ENCODE measurements around the gene SLC9A8. TPM values are rescaled to one million over a fixed set of nuclear protein-coding genes. Genes with fewer than 3 reads are reported as not detected.

SLC9A8 gene
- total RNA-seq, 1 experiment from 2014 or later, result 7.5 TPM

GRCh38 chr20:49935746-49936152 lies 123.1 kb downstream of the SLC9A8 start:
- no peaks in the 10 kb centered on the region for H3K9me3 Mint-ChIP-seq

More at GRCh38 chr20:49935746-49936152, 123.1 kb downstream of the SLC9A8 start:
- Histone ChIP-seq H3K79me1 (ENCODE audit: insufficient read depth, low read depth, low read length, poor library complexity, severe bottlenecking) (no peaks in the 10 kb centered on the region), H4K20me1 (ENCODE audit: control insufficient read depth, insufficient read depth, insufficient read length) (no peaks in the 10 kb centered on the region), H3K79me2 (ENCODE audit: insufficient read depth, low read length) (peaks cover 30% of the 10 kb centered on the region), H2BK12ac (ENCODE audit: insufficient read length, low read depth, low read length) (no peak overlapping the region), H2AFZ (ENCODE audit: low read length) (no peak overlapping the region), H3K23ac (ENCODE audit: insufficient read length, low read depth, low read length) (no peak overlapping the region), H3K23me2 (ENCODE audit: insufficient read length, low read depth, low read length, poor library complexity, severe bottlenecking) (peaks cover 13% of the 10 kb centered on the region), H3K27ac (ENCODE audit: insufficient read length, low read depth, low read length) (no peak overlapping the region), H2AK5ac (ENCODE audit: insufficient read length, low read length) (no peak overlapping the region), H4K8ac (replicated peaks; ENCODE audit: insufficient read length, low read depth, low read length) (no peak overlapping the region), H3K9ac (ENCODE audit: extremely low read depth, insufficient read length, low read length) (no peak overlapping the region), H3K4ac (ENCODE audit: low read depth, low read length) (no peak overlapping the region), H3T11ph (ENCODE audit: low read length) (no peak overlapping the region), H2BK15ac (ENCODE audit: low read depth, low read length) (no peak overlapping the region), H3K4me1 (ENCODE audit: insufficient read depth, low read length) (peaks cover 4% of the 10 kb centered on the region; the same call in 1 of the 2 replicates), H4K5ac (ENCODE audit: insufficient read length, low read depth, low read length) (no peak overlapping the region), H3K56ac (ENCODE audit: insufficient read length, low read depth, low read length) (no peak overlapping the region), H3K14ac (ENCODE audit: insufficient read depth, low read length) (no peak overlapping the region), H2BK120ac (ENCODE audit: low read depth, low read length, poor library complexity, severe bottlenecking) (peak overlapping the region; percentile 38), H4K91ac (ENCODE audit: insufficient read length, low read depth, low read length) (no peak overlapping the region), H3K9me3 (ENCODE audit: control insufficient read depth, low read depth, low read length) (no peaks in the 10 kb centered on the region), H3K27me3 (ENCODE audit: insufficient read depth, low read length) (no peaks in the 10 kb centered on the region), H3K4me2 (ENCODE audit: insufficient read depth, insufficient read length, low read length) (no peak overlapping the region), H3K18ac (ENCODE audit: insufficient read length, low read depth, low read length) (no peak overlapping the region), H2BK20ac (ENCODE audit: low read depth, low read length, poor library complexity, severe bottlenecking) (no peak overlapping the region), H2BK5ac (ENCODE audit: insufficient read length, low read length) (no peak overlapping the region)
- H3K4me3 Mint-ChIP-seq, result peak overlapping the region; percentile 15 to 97; a peak in 3 of 5 replicates
- peaks cover 23 to 26% of the 10 kb centered on the region in 2 experiments for H3K4me1 Mint-ChIP-seq
- peaks cover 3 to 21% (median 11%) of the 10 kb centered on the region in 3 experiments; a peak in 6 of 7 replicates for H3K36me3 Mint-ChIP-seq (ENCODE audit: insufficient read depth in 1 of 3, low read depth in 3 of 3)
- no peak for DNase-seq
- no peak for TF ChIP-seq CTCF (conservative IDR thresholded peaks at IDR 0.05)
- WGBS (ENCODE audit: extremely low coverage, insufficient read length, low lambda C conversion rate), result no CpG with 5 or more reads among the region's 21 CpGs
- H3K27me3 Mint-ChIP-seq (ENCODE audit: low read depth), result no peaks in the 10 kb centered on the region
- no peak overlapping the region for H3K27ac Mint-ChIP-seq

Measured in H9 (cell line).